Keratinocyte (primary cell): Measurements from ENCODE around the gene TMX3.

ENCODE experiments used
- CTCF ChIP-seq, 3 experiments: IDR thresholded peaks in 1 of 3; conservative IDR thresholded peaks in 1 of 3; optimal IDR thresholded peaks in 1 of 3; 2 replicates in 2 of 3; 3 replicates in 1 of 3; pipeline versions ENCODE3 to v1.5.1; 2011; ENCODE audit warnings: low read length in 3 of 3, mild to moderate bottlenecking in 3 of 3, moderate library complexity in 2 of 3, control low read depth in 1 of 3, inconsistent platforms in 1 of 3; ENCODE audit not compliant: insufficient read depth in 2 of 3; ENCODE audit errors: extremely low read depth in 1 of 3
- EZH2 ChIP-seq: IDR thresholded peaks from one replicate; pipeline ENCODE4 v1.6.1; 2012; ENCODE audit warnings: inconsistent platforms, mild to moderate bottlenecking, low read length, moderate library complexity

DNA sequence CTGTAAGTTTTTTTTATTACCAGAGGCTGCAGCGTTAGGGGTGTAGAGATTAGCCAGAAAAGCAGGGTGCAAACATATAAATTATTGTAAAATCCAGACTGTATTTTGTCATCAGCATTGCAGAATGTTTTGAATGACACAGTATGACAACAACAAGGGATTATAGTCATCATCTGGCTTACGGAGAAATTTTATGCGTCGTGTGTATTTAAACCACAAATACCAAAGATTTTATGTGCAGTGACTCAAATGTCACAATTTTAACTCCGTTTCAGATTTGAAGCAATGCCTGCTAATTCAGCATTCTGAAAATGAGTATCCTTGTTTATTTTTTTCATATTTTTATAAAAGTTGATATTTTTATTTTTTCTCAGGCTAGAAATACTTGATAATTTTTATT is 19.4 kb upstream of the TMX3 start:
- no peak for TF ChIP-seq EZH2
- no peak for TF ChIP-seq CTCF (optimal IDR thresholded peaks at IDR 0.05 in 1 of 3, IDR thresholded peaks at IDR 0.05 in 1 of 3, conservative IDR thresholded peaks at IDR 0.05 in 1 of 3; ENCODE audit: extremely low read depth in 1 of 3, insufficient read depth in 2 of 3, low read length in 3 of 3)
